HepG2 (cell line): Measurements from ENCODE around the gene PAQR7. TPM values are rescaled to one million over a fixed set of nuclear protein-coding genes. Genes with fewer than 3 reads are reported as not detected.

Experiments
- ETV5 ChIP-seq: IDR thresholded peaks from 2 replicates; pipeline ENCODE4 v1.6.1; 2018; ENCODE audit warnings: missing biosample characterization, missing genetic modification reagents, inconsistent platforms, borderline replicate concordance
- HDAC2 ChIP-seq: sonication (generic); formaldehyde crosslinking; IDR thresholded peaks from 2 replicates; pipeline ENCODE4 v1.4.0; 2020; ENCODE audit warnings: missing genetic modification reagents
- HMGXB3 ChIP-seq: sonication (generic); formaldehyde crosslinking; IDR thresholded peaks from 2 replicates; pipeline ENCODE4 v1.4.0; 2020; ENCODE audit warnings: missing genetic modification reagents, borderline replicate concordance
- MAZ ChIP-seq, 2 experiments: sonication (generic) in 1 of 2; formaldehyde crosslinking in 1 of 2; IDR thresholded peaks; 2 replicates each; pipeline versions ENCODE4 v1.5.0 to v1.6.1; 2012 to 2020; ENCODE audit warnings: low read depth in 2 of 2, mild to moderate bottlenecking in 2 of 2, borderline replicate concordance in 1 of 2, improper control_type of control experiment in 1 of 2, low read length in 1 of 2, missing genetic modification reagents in 1 of 2, moderate library complexity in 1 of 2
- PAWR ChIP-seq: sonication (generic); formaldehyde crosslinking; IDR thresholded peaks from 2 replicates; pipeline ENCODE4 v1.4.0; 2020; ENCODE audit warnings: missing genetic modification reagents, mild to moderate bottlenecking, borderline replicate concordance
- SNAPC2 ChIP-seq: sonication (generic); formaldehyde crosslinking; IDR thresholded peaks from 2 replicates; pipeline ENCODE4 v1.8.1; 2022; ENCODE audit warnings: mild to moderate bottlenecking, missing genetic modification reagents
- TMF1 ChIP-seq: sonication (generic); formaldehyde crosslinking; IDR thresholded peaks from 2 replicates; pipeline ENCODE4 v1.8.1; 2022; ENCODE audit warnings: low read depth, missing genetic modification reagents
- ZBTB38 ChIP-seq: sonication (generic); formaldehyde crosslinking; IDR thresholded peaks from 2 replicates; pipeline ENCODE4 v1.5.1; 2020; ENCODE audit warnings: mild to moderate bottlenecking, missing genetic modification reagents
- ZFP82 ChIP-seq: sonication (generic); formaldehyde crosslinking; IDR thresholded peaks from 2 replicates; pipeline ENCODE4 v1.5.1; 2020; ENCODE audit warnings: mild to moderate bottlenecking, missing genetic modification reagents, borderline replicate concordance
- ZNF17 ChIP-seq: sonication (generic); formaldehyde crosslinking; IDR thresholded peaks from 2 replicates; pipeline ENCODE4 v1.5.0; 2020; ENCODE audit warnings: mild to moderate bottlenecking, missing genetic modification reagents
- ZNF256 ChIP-seq: sonication (generic); formaldehyde crosslinking; conservative IDR thresholded peaks from 2 replicates; pipeline ENCODE4 v1.4.0; 2020; ENCODE audit warnings: missing genetic modification reagents
- polyA plus RNA-seq, 8 experiments: library from polyadenylated mRNA; depleted of rRNA in 3 of 8; stranded (reverse) in 7 of 8; unstranded in 1 of 8; fragments of >200 nt; fragmentation: Illumina TruSeq in 4 of 8; extraction: Trizol in 4 of 8; gene quantifications; 2 replicates each; pipeline versions ENCODE4 v1.2.1 to v1.2.3, GENCODE V29; 2011 to 2016; ENCODE audit warnings: low read depth in 4 of 8, missing spikeins in 1 of 8, mixed read lengths in 1 of 8; ENCODE audit not compliant: insufficient read depth in 1 of 8
- total RNA-seq, 5 experiments: library from RNA; depleted of rRNA; stranded (reverse); fragments of >200 nt; fragmentation: Illumina TruSeq; extraction: Trizol; gene quantifications; 2 replicates each; pipeline ENCODE4 v1.2.3, GENCODE V29; 2016; ENCODE audit warnings: low read depth in 1 of 5
- TF ChIP-seq, protein P1 (sequence below): sonication (generic); formaldehyde crosslinking; IDR thresholded peaks from 2 replicates; pipeline ENCODE4 v1.8.0; 2022; ENCODE audit warnings: mild to moderate bottlenecking, missing genetic modification reagents
- TF ChIP-seq, protein P2 (sequence below): sonication (generic); formaldehyde crosslinking; IDR thresholded peaks from 2 replicates; pipeline ENCODE4 v1.4.0; 2020; ENCODE audit warnings: mild to moderate bottlenecking, missing genetic modification reagents
- TF ChIP-seq, protein P3 (sequence below): sonication (generic); formaldehyde crosslinking; conservative IDR thresholded peaks from 2 replicates; pipeline ENCODE4 v1.4.0; 2020; ENCODE audit warnings: mild to moderate bottlenecking, missing genetic modification reagents, moderate library complexity
- TF ChIP-seq, protein P4 (sequence below): sonication (generic); formaldehyde crosslinking; IDR thresholded peaks from 2 replicates; pipeline ENCODE4 v1.5.0; 2020; ENCODE audit warnings: mild to moderate bottlenecking, missing genetic modification reagents, borderline replicate concordance

Gene PAQR7
- total and polyA plus RNA-seq, 2 of the 13 experiments (the other 11 are each of a cell fraction or from before 2014, with no cell fraction given) = 13.2 to 16.6 TPM

GRCh38 chr1:25905680-25906643, 30.5 kb upstream of the PAQR7 start, which contains the start of gene STMN1 (continued):
- TF ChIP-seq ETV5 (CRISPR knock-in tag) (no peak), MAZ (IDR thresholded peaks at IDR 0.05; ENCODE audit: borderline replicate concordance, low read depth, low read length) (peak; percentile 73; the same call in 1 of the 2 replicates), MAZ (CRISPR knock-in tag; IDR thresholded peaks at IDR 0.05; ENCODE audit: low read depth) (peak; percentile 65; the same call in 1 of the 2 replicates), SNAPC2 (CRISPR knock-in tag) (no peak), TMF1 (no peak; the same call in 1 of the 2 replicates), ZFP82 (CRISPR knock-in tag) (no peak), HDAC2 (CRISPR knock-in tag) (no peak), ZNF256 (no peak), ZBTB38 (CRISPR knock-in tag) (no peak; the same call in 1 of the 2 replicates), ZNF17 (no peak), PAWR (CRISPR knock-in tag) (no peak), HMGXB3 (CRISPR knock-in tag) (no peak)
- TF ChIP-seq, protein P1, sequence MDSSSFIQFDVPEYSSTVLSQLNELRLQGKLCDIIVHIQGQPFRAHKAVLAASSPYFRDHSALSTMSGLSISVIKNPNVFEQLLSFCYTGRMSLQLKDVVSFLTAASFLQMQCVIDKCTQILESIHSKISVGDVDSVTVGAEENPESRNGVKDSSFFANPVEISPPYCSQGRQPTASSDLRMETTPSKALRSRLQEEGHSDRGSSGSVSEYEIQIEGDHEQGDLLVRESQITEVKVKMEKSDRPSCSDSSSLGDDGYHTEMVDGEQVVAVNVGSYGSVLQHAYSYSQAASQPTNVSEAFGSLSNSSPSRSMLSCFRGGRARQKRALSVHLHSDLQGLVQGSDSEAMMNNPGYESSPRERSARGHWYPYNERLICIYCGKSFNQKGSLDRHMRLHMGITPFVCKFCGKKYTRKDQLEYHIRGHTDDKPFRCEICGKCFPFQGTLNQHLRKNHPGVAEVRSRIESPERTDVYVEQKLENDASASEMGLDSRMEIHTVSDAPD (CRISPR knock-in tag) = no peak
- TF ChIP-seq, protein P2, sequence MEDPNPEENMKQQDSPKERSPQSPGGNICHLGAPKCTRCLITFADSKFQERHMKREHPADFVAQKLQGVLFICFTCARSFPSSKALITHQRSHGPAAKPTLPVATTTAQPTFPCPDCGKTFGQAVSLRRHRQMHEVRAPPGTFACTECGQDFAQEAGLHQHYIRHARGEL = no peak
- TF ChIP-seq, protein P3, sequence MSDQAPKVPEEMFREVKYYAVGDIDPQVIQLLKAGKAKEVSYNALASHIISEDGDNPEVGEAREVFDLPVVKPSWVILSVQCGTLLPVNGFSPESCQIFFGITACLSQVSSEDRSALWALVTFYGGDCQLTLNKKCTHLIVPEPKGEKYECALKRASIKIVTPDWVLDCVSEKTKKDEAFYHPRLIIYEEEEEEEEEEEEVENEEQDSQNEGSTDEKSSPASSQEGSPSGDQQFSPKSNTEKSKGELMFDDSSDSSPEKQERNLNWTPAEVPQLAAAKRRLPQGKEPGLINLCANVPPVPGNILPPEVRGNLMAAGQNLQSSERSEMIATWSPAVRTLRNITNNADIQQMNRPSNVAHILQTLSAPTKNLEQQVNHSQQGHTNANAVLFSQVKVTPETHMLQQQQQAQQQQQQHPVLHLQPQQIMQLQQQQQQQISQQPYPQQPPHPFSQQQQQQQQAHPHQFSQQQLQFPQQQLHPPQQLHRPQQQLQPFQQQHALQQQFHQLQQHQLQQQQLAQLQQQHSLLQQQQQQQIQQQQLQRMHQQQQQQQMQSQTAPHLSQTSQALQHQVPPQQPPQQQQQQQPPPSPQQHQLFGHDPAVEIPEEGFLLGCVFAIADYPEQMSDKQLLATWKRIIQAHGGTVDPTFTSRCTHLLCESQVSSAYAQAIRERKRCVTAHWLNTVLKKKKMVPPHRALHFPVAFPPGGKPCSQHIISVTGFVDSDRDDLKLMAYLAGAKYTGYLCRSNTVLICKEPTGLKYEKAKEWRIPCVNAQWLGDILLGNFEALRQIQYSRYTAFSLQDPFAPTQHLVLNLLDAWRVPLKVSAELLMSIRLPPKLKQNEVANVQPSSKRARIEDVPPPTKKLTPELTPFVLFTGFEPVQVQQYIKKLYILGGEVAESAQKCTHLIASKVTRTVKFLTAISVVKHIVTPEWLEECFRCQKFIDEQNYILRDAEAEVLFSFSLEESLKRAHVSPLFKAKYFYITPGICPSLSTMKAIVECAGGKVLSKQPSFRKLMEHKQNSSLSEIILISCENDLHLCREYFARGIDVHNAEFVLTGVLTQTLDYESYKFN (CRISPR knock-in tag) = no peak
- TF ChIP-seq, protein P4, sequence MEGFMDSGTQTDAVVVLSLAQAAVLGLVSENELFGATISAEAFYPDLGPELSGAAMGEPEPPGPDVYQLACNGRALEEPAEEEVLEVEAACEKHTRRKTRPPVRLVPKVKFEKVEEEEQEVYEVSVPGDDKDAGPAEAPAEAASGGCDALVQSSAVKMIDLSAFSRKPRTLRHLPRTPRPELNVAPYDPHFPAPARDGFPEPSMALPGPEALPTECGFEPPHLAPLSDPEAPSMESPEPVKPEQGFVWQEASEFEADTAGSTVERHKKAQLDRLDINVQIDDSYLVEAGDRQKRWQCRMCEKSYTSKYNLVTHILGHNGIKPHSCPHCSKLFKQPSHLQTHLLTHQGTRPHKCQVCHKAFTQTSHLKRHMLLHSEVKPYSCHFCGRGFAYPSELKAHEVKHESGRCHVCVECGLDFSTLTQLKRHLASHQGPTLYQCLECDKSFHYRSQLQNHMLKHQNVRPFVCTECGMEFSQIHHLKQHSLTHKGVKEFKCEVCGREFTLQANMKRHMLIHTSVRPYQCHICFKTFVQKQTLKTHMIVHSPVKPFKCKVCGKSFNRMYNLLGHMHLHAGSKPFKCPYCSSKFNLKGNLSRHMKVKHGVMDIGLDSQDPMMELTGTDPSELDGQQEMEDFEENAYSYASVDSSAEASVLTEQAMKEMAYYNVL (CRISPR knock-in tag) = no peak
